Neuronal stem cell (in vitro differentiated cells): ENCODE data around the gene OSBPL10.
A peak's percentile ranks its signal among the peaks of the same experiment; 100 is the strongest.

ENCODE experiments used
- DNase-seq: peaks from one replicate; pipeline ENCODE4 v3.0.0-alpha.2; 2013; ENCODE audit warnings: low spot score
- H2AFZ ChIP-seq: one replicate; pipeline ENCODE4 v1.6.1; 2013; ENCODE audit warnings: mild to moderate bottlenecking, low read length, inconsistent platforms
- H2AK5ac ChIP-seq: 2 replicates; pipeline ENCODE4 v1.6.1; 2013; ENCODE audit warnings: low read depth, mild to moderate bottlenecking, inconsistent platforms, low read length, moderate library complexity, mixed read lengths
- H2BK120ac ChIP-seq: 2 replicates; pipeline ENCODE4 v1.6.1; 2013; ENCODE audit warnings: low read depth, mild to moderate bottlenecking, inconsistent platforms, low read length, moderate library complexity, mixed read lengths
- H2BK12ac ChIP-seq: one replicate; pipeline ENCODE4 v1.6.1; 2013; ENCODE audit warnings: low read length, inconsistent platforms
- H2BK15ac ChIP-seq: 2 replicates; pipeline ENCODE4 v1.6.1; 2013; ENCODE audit warnings: mild to moderate bottlenecking, low read length, inconsistent platforms, mixed read lengths
- H2BK5ac ChIP-seq: one replicate; pipeline ENCODE4 v1.6.1; 2013; ENCODE audit warnings: inconsistent platforms, mild to moderate bottlenecking, low read length, moderate library complexity
- H3K14ac ChIP-seq: one replicate; pipeline ENCODE4 v1.6.1; 2013; ENCODE audit warnings: low read length, inconsistent platforms
- H3K18ac ChIP-seq: 2 replicates; pipeline ENCODE4 v1.6.1; 2013; ENCODE audit warnings: low read length, inconsistent platforms
- H3K23ac ChIP-seq: 2 replicates; pipeline ENCODE4 v1.6.1; 2013; ENCODE audit warnings: low read depth, mild to moderate bottlenecking, mixed read lengths, low read length, inconsistent platforms; ENCODE audit not compliant: poor library complexity
- H3K27ac ChIP-seq: replicated peaks from 3 replicates; pipeline ENCODE4 v1.5.1; 2013; ENCODE audit warnings: low read length, inconsistent platforms
- H3K27me3 ChIP-seq, 3 experiments: 2 replicates each; pipeline ENCODE4 v1.6.1; 2013; ENCODE audit warnings: low read length in 3 of 3, mild to moderate bottlenecking in 2 of 3, inconsistent platforms in 1 of 3, low read depth in 1 of 3, mixed read lengths in 1 of 3, moderate library complexity in 1 of 3; ENCODE audit not compliant: control insufficient read depth in 3 of 3, insufficient read depth in 3 of 3
- H3K36me3 ChIP-seq, 2 donors: replicated peaks in 1 of 2; 2 replicates each; pipeline ENCODE4 v1.6.1; 2013; ENCODE audit warnings: low read length in 2 of 2; ENCODE audit not compliant: control insufficient read depth in 2 of 2, insufficient read depth in 2 of 2
- H3K4ac ChIP-seq: 2 replicates; pipeline ENCODE4 v1.6.1; 2013; ENCODE audit warnings: inconsistent platforms, mild to moderate bottlenecking, low read length, moderate library complexity
- H3K4me1 ChIP-seq, 2 donors: 1 replicate in 1 of 2; 2 replicates in 1 of 2; pipeline ENCODE4 v1.6.1; 2013; ENCODE audit warnings: low read length in 2 of 2, low read depth in 1 of 2; ENCODE audit not compliant: control insufficient read depth in 2 of 2, insufficient read depth in 1 of 2
- H3K4me2 ChIP-seq: one replicate; pipeline ENCODE4 v1.6.1; 2013; ENCODE audit warnings: mild to moderate bottlenecking, low read length, inconsistent platforms; ENCODE audit not compliant: insufficient read depth, poor library complexity, severe bottlenecking
- H3K4me3 ChIP-seq, 2 donors: 2 replicates each; pipeline ENCODE4 v1.5.1; 2013; ENCODE audit warnings: low read length in 2 of 2, mild to moderate bottlenecking in 2 of 2, inconsistent platforms in 1 of 2, moderate library complexity in 1 of 2
- H3K79me1 ChIP-seq: one replicate; pipeline ENCODE4 v1.6.1; 2013; ENCODE audit warnings: low read depth, mild to moderate bottlenecking, inconsistent platforms, low read length, moderate library complexity
- H3K9ac ChIP-seq: one replicate; pipeline ENCODE4 v1.6.1; 2013; ENCODE audit warnings: mild to moderate bottlenecking, low read depth, low read length, inconsistent platforms; ENCODE audit not compliant: poor library complexity
- H3K9me3 ChIP-seq, 2 donors: replicated peaks in 1 of 2; 2 replicates each; pipeline versions ENCODE3 to v1.6.1; 2013; ENCODE audit warnings: low read length in 2 of 2, mild to moderate bottlenecking in 2 of 2, inconsistent platforms in 1 of 2, low read depth in 1 of 2, mixed read lengths in 1 of 2, moderate library complexity in 1 of 2; ENCODE audit not compliant: control insufficient read depth in 2 of 2, insufficient read depth in 1 of 2
- H4K8ac ChIP-seq: one replicate; pipeline ENCODE4 v1.6.1; 2013; ENCODE audit warnings: low read depth, mild to moderate bottlenecking, inconsistent platforms, low read length, moderate library complexity
- H4K91ac ChIP-seq: one replicate; pipeline ENCODE4 v1.6.1; 2013; ENCODE audit warnings: low read length, low read depth, mild to moderate bottlenecking, inconsistent platforms; ENCODE audit not compliant: poor library complexity
- WGBS, 2 donors: extraction: QIAGEN DNeasy Blood & Tissue Kit; methylation state at CpG; one replicate each; pipeline ENCODE4 v1.1.7; 2013; ENCODE audit warnings: missing lambda C conversion rate in 2 of 2, mixed read lengths in 1 of 2; ENCODE audit not compliant: insufficient read length in 2 of 2, insufficient replicate concordance in 1 of 2; ENCODE audit errors: extremely low coverage in 2 of 2; 5-methylcytosine and 5-hydroxymethylcytosine counted together

OSBPL10 gene

DNA sequence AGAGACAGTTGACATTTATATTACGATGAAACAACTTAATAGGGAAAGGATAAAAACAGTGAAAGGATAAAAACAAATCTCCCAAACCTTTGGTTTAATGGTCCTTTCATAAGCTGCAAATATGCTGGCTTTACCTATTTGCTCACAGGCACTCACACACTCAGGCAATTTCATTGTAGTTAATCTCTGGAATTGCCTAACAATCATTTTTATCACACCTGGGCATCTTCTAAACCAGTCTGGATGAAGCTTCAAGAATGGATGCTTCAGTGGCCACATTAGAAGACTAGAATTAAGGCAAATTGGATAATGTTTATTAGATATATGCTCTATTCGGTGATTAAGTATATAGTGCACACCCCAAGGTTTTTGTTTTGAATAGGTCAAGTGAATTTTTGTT, 13.5 kb downstream of the OSBPL10 start:
- Histone ChIP-seq H2AK5ac (no peak overlapping the region), H3K4me2 (no peak overlapping the region), H3K4me1 (peaks cover 0 to 5% of the 10 kb centered on the region in 2 donors), H3K18ac (no peak overlapping the region), H3K79me1 (no peaks in the 10 kb centered on the region), H3K14ac (no peak overlapping the region), H3K4ac (no peak overlapping the region), H3K9ac (no peak overlapping the region), H2BK15ac (no peak overlapping the region), H4K91ac (no peak overlapping the region), H2BK5ac (no peak overlapping the region), H2BK12ac (no peak overlapping the region), H2AFZ (no peak overlapping the region), H3K27ac (no peak overlapping the region), H3K9me3 (no peaks in the 10 kb centered on the region), H4K8ac (no peak overlapping the region), H3K36me3 (no peaks in the 10 kb centered on the region), H3K4me3 (no peak overlapping the region), H3K27me3 (no peaks in the 10 kb centered on the region), H2BK120ac (no peak overlapping the region), H3K23ac (no peak overlapping the region)
- DNase-seq = no peak
- no CpG with 5 or more reads among the region's 2 CpGs for WGBS, 2 donors

DNA sequence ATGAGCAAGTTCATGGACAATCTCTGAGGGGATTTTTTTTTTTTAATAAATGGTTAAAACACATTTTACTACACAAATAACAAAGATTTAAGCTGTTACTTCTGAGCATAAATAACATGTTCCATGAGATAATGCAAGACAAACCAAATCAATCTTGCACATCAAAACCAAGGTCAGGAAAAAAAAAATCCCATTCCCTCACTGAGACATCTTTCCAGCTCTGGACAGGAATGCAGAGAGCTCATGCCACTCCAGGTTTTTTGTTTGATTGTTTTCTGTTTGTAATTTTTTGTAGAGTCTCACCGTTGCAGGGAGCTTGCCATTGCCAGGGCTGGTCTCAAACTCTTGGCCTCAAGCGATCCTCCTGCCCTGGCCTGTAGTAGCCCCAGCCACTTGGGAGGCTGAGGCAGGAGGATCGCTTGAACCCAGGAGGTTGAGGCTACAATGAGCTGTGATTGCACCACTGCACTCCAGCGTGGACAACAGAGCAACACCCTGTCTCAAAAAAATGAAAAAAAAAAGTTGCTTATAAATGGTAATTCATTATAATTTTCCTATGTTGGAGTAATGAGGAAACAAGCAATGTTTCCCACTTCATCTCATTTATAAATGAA, 14.0 kb downstream of the OSBPL10 start:
- no peak overlapping the region for H2BK15ac ChIP-seq
- no peak overlapping the region for H2BK12ac ChIP-seq
- no peak overlapping the region for H3K4me2 ChIP-seq
- H3K27me3 ChIP-seq = no peaks in the 10 kb centered on the region
- no peak for DNase-seq
- no peak overlapping the region for H2AK5ac ChIP-seq
- no peak overlapping the region for H3K4me3 ChIP-seq
- H3K14ac ChIP-seq = no peak overlapping the region
- H3K4ac ChIP-seq = no peak overlapping the region
- no CpG with 5 or more reads among the region's 4 CpGs for WGBS, 2 donors
- no peak overlapping the region for H4K8ac ChIP-seq
- H2AFZ ChIP-seq = no peak overlapping the region
- H3K36me3 ChIP-seq = no peaks in the 10 kb centered on the region
- H3K27ac ChIP-seq = no peak overlapping the region
- no peak overlapping the region for H2BK120ac ChIP-seq
- no peak overlapping the region for H4K91ac ChIP-seq
- no peaks in the 10 kb centered on the region for H3K9me3 ChIP-seq
- peaks cover 0 to 5% of the 10 kb centered on the region in 2 donors for H3K4me1 ChIP-seq
- no peak overlapping the region for H2BK5ac ChIP-seq
- no peak overlapping the region for H3K23ac ChIP-seq
- no peak overlapping the region for H3K18ac ChIP-seq
- no peaks in the 10 kb centered on the region for H3K79me1 ChIP-seq
- H3K9ac ChIP-seq = no peak overlapping the region

DNA sequence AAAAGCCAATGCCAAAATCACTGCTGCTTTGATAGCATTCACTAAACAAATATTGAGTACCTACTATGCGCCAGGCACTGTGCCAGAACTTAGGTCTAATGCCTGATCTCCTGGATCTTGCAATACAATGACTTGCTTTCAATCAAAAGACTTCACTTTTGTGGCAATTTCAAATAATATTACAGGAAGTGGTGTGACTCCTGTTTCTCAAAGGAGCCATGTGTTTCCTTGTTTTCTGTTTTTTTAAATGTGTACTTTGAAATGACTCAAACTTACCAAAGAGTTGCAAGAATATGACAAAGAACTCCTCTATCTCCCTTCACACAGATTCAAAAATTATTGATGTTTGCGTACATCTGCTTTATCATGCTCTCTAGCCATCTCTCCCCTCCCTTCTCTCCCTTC, 18.3 kb downstream of the OSBPL10 start:
- H3K4ac ChIP-seq = no peak overlapping the region
- no peaks in the 10 kb centered on the region for H3K27me3 ChIP-seq
- no peak overlapping the region for H3K23ac ChIP-seq
- no peak overlapping the region for H2AFZ ChIP-seq
- H4K8ac ChIP-seq = no peak overlapping the region
- WGBS, 2 donors = no CpG with 5 or more reads among the region's 2 CpGs
- no peak overlapping the region for H2AK5ac ChIP-seq
- H3K36me3 ChIP-seq = no peaks in the 10 kb centered on the region
- DNase-seq = no peak
- no peak overlapping the region for H2BK15ac ChIP-seq
- H3K9ac ChIP-seq = no peak overlapping the region
- no peak overlapping the region for H3K4me3 ChIP-seq
- no peak overlapping the region for H3K27ac ChIP-seq
- H3K79me1 ChIP-seq = no peaks in the 10 kb centered on the region
- no peaks in the 10 kb centered on the region for H3K9me3 ChIP-seq
- H3K4me1 ChIP-seq = peaks cover 3 to 11% of the 10 kb centered on the region in 2 donors
- no peak overlapping the region for H3K18ac ChIP-seq
- no peak overlapping the region for H3K4me2 ChIP-seq
- H2BK5ac ChIP-seq = no peak overlapping the region
- H3K14ac ChIP-seq = no peak overlapping the region
- no peak overlapping the region for H2BK120ac ChIP-seq
- H2BK12ac ChIP-seq = no peak overlapping the region
- H4K91ac ChIP-seq = no peak overlapping the region

DNA sequence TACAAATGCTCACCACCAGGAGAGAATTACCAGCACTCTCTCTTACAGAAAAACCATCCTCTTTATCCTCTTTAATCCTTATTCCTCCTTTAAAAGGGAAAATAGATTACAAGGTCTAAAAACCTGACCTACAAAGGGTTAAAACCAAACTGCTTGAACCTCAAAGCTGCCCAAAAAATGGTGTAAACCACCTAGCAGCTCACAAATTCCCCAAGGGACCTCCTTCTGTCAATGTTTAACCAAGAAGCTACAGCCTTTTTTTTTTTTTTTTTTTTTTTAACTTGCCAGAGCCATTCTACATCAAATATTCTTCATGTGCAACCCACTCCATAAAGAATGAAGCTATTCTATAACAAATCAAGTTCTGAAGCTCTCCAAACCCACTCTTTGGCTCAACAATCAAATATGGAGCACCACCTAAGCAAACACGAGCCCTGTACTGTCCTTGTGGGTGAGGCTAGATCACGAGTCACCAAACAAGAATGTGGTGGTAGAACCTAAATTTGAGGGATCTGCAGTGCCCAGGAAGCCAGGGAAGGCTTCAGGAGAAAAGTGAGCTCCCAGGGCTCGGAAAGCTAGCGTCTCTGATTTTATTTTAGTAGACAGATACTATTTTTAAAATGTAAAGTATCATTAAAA, 20.1 kb downstream of the OSBPL10 start:
- no peak overlapping the region for H3K4me2 ChIP-seq
- H4K91ac ChIP-seq = no peak overlapping the region
- no peak overlapping the region for H3K27ac ChIP-seq
- peaks cover 3 to 11% of the 10 kb centered on the region in 2 donors for H3K4me1 ChIP-seq
- no peak for DNase-seq
- no peak overlapping the region for H2BK12ac ChIP-seq
- no peak overlapping the region for H2BK120ac ChIP-seq
- no peak overlapping the region for H3K23ac ChIP-seq
- H2AK5ac ChIP-seq = no peak overlapping the region
- H3K14ac ChIP-seq = no peak overlapping the region
- no peaks in the 10 kb centered on the region for H3K27me3 ChIP-seq
- H3K4ac ChIP-seq = no peak overlapping the region
- no peak overlapping the region for H3K9ac ChIP-seq
- H4K8ac ChIP-seq = no peak overlapping the region
- no peak overlapping the region for H2BK5ac ChIP-seq
- peak overlapping the region; percentile 80 for H3K18ac ChIP-seq
- H2BK15ac ChIP-seq = no peak overlapping the region
- H3K36me3 ChIP-seq = no peaks in the 10 kb centered on the region
- H3K4me3 ChIP-seq = no peak overlapping the region
- no peaks in the 10 kb centered on the region for H3K79me1 ChIP-seq
- H3K9me3 ChIP-seq = peaks cover under 1% of the 10 kb centered on the region in 2 donors
- H2AFZ ChIP-seq = no peak overlapping the region
- no CpG with 5 or more reads among the region's 4 CpGs for WGBS, 2 donors
